ENCODE data around the gene NCOA4. TPM values are rescaled to one million over a fixed set of nuclear protein-coding genes. Genes with fewer than 3 reads are reported as not detected.
"Not testable (repeated sequence)": the region's sequence is repeated elsewhere in the genome, so short reads cannot be mapped to it uniquely, and the experiment has no call there.

The NCOA4 gene
- total RNA-seq, 6 experiments from 2014 or later = 124 to 156 (median 144) TPM

DNA sequence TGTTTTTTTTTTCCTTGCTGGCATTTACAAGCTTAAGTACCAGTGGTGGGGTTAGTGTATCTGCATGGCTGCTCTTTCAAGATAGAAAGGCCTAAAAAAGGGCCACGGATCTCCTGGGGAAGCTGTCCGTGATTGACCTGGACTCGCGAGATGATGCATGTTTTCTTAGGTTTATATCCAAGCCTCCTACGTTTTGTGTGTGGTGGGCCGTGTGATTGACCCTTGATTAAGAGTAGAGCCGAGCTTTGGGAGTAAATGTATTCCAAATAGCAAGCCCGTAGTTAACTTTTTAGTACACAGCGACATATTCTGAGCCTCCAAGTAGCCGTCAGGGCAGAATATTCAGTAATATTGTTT, 57.6 kb downstream of the NCOA4 start:
- Mint-ChIP-seq H3K4me1 (ENCODE audit: low read depth) (peaks cover 37% of the 10 kb centered on the region), H3K4me3 (peak overlapping the region; percentile 100), H3K27ac (peak overlapping the region; percentile 98)
- not testable (repeated sequence) for DNase-seq; H3K27me3 Mint-ChIP-seq (ENCODE audit: insufficient read depth); H3K9me3 Mint-ChIP-seq; H3K36me3 Mint-ChIP-seq (ENCODE audit: low read depth)

DNA sequence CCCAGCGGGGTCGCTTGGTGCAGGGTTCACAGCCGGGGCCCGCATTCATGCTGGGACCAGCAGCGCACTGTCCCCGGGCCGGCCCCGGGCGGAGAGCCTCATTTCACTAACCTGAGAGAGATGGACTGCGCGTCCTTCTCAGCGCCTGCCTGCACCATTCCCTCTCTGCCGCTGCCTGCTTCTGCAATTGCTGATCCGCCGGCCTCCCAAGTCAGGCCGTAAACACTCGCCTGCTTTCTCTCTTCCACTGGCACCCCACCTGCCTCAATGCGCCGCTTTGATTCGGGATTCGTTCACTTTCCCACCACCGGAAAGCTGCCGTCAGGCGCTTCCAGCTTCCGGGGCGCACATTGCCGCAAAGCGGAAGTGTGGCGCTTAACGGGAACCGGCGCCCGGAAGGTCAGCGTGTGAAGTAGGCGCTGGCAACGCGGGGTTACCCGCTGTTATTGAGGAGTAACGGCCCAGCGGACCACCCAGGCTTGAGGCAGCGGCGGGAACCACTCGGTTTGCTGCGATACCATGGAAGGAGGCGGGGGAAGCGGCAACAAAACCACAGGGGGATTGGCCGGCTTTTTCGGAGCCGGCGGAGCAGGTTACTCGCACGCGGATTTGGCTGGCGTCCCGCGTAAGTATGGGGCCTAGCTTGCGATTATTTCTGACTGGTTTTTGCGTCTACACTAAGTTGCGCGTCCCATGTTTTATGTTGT, 58.2 kb downstream of the NCOA4 start, which contains the start of gene TIMM23:
TIMM23 (plus strand) TSS at position 384 of the 707 bp plus-strand sequence; CDS start at position 520, 136 bp downstream.
- not testable (repeated sequence) for H3K27me3 Mint-ChIP-seq (ENCODE audit: insufficient read depth); H3K36me3 Mint-ChIP-seq (ENCODE audit: low read depth); H3K9me3 Mint-ChIP-seq
- Mint-ChIP-seq H3K4me3 (peak within 1 kb of the TSS; percentile 100), H3K27ac (peak within 1 kb of the TSS; percentile 98), H3K4me1 (ENCODE audit: low read depth) (peaks cover 37% of the 10 kb centered on the region)
- DNase-seq = peak; percentile 85

DNA sequence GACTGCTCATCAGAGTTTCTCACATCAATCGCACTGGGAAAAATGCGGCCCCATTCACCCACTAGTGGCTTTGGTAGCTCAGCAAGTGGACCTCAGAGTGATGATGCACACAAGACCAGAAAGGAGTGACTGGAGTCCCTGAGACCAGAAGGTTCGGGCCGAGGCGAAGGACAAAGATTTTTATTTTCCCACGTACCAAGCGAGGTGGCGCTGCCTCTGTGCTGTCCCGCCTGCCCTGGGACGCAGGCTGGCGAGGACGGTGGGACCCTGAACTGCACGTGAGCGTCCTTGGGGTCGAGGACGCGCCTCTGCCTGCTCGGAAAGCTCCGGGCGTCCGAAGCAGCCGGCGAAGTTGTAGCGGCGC, 58.7 kb downstream of the NCOA4 start:
- Mint-ChIP-seq H3K27ac (peak overlapping the region; percentile 93), H3K4me3 (peak overlapping the region; percentile 100), H3K4me1 (ENCODE audit: low read depth) (peaks cover 41% of the 10 kb centered on the region)
- TF ChIP-seq, protein P1, sequence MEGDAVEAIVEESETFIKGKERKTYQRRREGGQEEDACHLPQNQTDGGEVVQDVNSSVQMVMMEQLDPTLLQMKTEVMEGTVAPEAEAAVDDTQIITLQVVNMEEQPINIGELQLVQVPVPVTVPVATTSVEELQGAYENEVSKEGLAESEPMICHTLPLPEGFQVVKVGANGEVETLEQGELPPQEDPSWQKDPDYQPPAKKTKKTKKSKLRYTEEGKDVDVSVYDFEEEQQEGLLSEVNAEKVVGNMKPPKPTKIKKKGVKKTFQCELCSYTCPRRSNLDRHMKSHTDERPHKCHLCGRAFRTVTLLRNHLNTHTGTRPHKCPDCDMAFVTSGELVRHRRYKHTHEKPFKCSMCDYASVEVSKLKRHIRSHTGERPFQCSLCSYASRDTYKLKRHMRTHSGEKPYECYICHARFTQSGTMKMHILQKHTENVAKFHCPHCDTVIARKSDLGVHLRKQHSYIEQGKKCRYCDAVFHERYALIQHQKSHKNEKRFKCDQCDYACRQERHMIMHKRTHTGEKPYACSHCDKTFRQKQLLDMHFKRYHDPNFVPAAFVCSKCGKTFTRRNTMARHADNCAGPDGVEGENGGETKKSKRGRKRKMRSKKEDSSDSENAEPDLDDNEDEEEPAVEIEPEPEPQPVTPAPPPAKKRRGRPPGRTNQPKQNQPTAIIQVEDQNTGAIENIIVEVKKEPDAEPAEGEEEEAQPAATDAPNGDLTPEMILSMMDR (IDR thresholded peaks at IDR 0.05) = peak; percentile 35
- peak; percentile 4 for DNase-seq
- H3K27me3 Mint-ChIP-seq (ENCODE audit: insufficient read depth); H3K9me3 Mint-ChIP-seq; H3K36me3 Mint-ChIP-seq (ENCODE audit: low read depth): not testable (repeated sequence)

DNA sequence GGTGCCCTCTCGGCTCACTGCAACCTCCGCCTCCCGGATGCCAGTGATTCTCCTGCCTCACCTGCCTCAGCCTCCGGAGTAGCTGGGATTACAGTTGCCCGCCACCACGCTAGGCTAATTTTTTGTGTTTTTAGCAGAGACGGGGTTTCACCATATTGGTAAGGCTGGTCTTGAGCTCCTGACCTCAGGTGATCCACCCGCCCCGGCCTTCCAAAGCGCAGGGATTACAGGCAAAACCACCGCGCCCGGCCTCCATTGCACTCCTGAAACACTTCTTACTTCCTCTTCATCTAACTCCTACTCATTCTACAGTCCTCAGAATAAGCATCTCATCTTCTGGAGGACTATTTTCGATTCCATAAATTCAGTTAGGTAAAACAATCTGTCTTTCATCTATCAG, 59.4 kb downstream of the NCOA4 start:
- not testable (repeated sequence) for H3K27me3 Mint-ChIP-seq (ENCODE audit: insufficient read depth); DNase-seq; H3K36me3 Mint-ChIP-seq (ENCODE audit: low read depth); H3K9me3 Mint-ChIP-seq
- Mint-ChIP-seq H3K4me3 (peak overlapping the region; percentile 100), H3K4me1 (ENCODE audit: low read depth) (peaks cover 47% of the 10 kb centered on the region), H3K27ac (peak overlapping the region; percentile 93)

DNA sequence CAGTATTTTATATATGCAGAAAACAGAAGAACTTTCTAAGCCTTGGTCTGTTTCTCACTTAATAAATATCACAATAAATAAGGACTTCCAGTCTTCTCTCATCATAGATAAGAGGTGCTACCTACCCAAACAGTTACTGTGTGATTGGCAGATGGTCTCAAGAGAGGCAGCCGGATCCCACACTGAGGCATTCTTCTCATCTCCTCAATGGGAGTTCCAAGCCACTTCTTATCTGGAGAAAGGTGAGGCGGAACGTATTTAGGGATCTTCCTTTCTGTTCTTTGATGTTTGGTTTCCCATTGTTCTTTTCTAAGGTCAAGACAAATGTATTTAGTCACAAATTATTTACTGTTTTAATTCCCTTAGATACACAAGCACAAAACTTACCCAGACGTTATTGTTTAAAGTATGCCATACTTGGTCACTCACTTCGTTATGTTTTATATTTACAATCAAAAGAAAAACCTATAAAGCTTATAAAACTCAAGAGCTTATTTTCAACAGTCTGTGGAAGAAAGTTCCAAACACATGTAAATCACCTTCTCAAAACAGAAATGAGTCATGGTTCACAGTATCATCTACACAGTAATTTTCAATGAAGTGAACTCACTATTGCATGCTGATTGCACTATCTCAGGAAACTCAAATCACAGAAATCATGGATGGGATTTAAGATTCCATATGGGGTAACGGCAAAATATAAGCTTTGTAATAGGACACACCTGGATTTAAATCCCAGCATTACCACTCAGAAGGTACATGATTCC, 67.6 kb downstream of the NCOA4 start:
- not testable (repeated sequence) for H3K9me3 Mint-ChIP-seq; H3K4me1 Mint-ChIP-seq (ENCODE audit: low read depth); H3K27me3 Mint-ChIP-seq (ENCODE audit: insufficient read depth); H3K4me3 Mint-ChIP-seq; H3K36me3 Mint-ChIP-seq (ENCODE audit: low read depth); DNase-seq; H3K27ac Mint-ChIP-seq

DNA sequence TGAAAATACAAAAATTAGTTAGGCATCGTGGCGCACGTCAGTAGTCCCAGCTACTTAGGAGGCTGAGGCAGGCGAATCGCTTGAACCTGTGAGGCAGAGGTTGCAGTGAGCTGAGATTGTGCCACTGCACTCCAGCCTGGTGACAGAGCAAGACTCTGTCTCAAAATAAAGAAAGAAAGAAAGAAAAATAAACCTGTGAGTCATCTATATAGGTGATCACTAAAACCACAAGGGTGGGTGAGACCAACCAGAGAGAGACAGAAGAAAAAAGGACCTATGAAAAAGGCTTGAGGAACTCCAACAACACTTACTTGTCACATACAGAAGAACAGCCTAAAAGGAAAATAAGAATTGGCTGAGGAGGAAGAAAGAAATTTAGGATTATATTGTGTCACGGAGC, 72.5 kb downstream of the NCOA4 start:
- H3K27ac Mint-ChIP-seq = peak overlapping the region; percentile 49; the same call in 1 of the 2 replicates
- H3K36me3 Mint-ChIP-seq (ENCODE audit: low read depth); H3K27me3 Mint-ChIP-seq (ENCODE audit: insufficient read depth); DNase-seq; H3K4me1 Mint-ChIP-seq (ENCODE audit: low read depth); H3K9me3 Mint-ChIP-seq; H3K4me3 Mint-ChIP-seq: not testable (repeated sequence)

DNA sequence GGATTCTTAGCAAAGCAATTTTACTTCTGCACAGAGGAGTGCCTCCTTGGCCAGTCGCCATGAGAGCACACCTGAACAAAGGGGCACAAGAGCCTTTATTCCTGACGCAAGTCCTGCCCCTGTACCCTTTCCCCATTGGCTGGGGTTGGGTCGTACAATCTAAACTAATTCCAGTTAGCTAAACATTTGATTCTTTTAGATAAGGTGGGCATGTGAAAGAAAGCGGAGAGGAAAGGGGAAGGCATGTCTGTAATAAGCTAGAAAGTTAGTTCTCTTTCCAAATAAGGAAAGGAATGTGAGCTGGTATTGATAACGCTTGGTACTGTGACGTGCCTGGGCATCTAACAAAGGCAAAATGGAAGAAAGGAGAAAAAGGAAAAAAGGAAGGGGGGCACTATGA, 73.8 kb downstream of the NCOA4 start:
- not testable (repeated sequence) for H3K4me1 Mint-ChIP-seq (ENCODE audit: low read depth); H3K4me3 Mint-ChIP-seq; H3K36me3 Mint-ChIP-seq (ENCODE audit: low read depth); H3K27ac Mint-ChIP-seq; H3K27me3 Mint-ChIP-seq (ENCODE audit: insufficient read depth); H3K9me3 Mint-ChIP-seq; DNase-seq

Other genes with a start within 250 kb of the NCOA4 start
- 1 to 10 TPM; 3.5 to 7.4 (median 5.1) TPM for gene AGAP4, start 183.1 kb downstream of the NCOA4 start, total RNA-seq (2021; fragmentation: NEBNext Ultra II Directional; extraction: Animal tissue kit (Norgen Biotek cat#: 25700))
- gene TIMM23, start 58.1 kb downstream of the NCOA4 start, total RNA-seq (2021; fragmentation: NEBNext Ultra II Directional; extraction: Animal tissue kit (Norgen Biotek cat#: 25700)) = 10 to 100 TPM; 89.2 to 99.3 (median 96.4) TPM
- gene MSMB, start 15.6 kb upstream of the NCOA4 start, total RNA-seq (2021; fragmentation: NEBNext Ultra II Directional; extraction: Animal tissue kit (Norgen Biotek cat#: 25700)) = under 1 TPM in 1 of 6 experiments, not detected in 5; 0.65 TPM